22Rv1 (cell line): Measurements from ENCODE around the gene ST3GAL3.

Experiments used
- CTCF ChIP-seq: fragments of 450-650 bp; IDR thresholded peaks from 2 replicates; pipeline ENCODE4 v1.5.1; 2017; ENCODE audit warnings: mild to moderate bottlenecking
- ZFX ChIP-seq: fragments of 450-650 bp; IDR thresholded peaks from 2 replicates; pipeline ENCODE4 v1.6.1; 2017; ENCODE audit warnings: antibody characterized with exemption, borderline replicate concordance

GRCh38 chr1:43856188-43856587 is 148.9 kb downstream of the ST3GAL3 start:
- TF ChIP-seq ZFX (no peak), CTCF (no peak)
